ENCODE measurements around the gene DNMT3A.
"Not testable (repeated sequence)": the region's sequence is repeated elsewhere in the genome, so short reads cannot be mapped to it uniquely, and the experiment has no call there.

The DNMT3A gene

DNA sequence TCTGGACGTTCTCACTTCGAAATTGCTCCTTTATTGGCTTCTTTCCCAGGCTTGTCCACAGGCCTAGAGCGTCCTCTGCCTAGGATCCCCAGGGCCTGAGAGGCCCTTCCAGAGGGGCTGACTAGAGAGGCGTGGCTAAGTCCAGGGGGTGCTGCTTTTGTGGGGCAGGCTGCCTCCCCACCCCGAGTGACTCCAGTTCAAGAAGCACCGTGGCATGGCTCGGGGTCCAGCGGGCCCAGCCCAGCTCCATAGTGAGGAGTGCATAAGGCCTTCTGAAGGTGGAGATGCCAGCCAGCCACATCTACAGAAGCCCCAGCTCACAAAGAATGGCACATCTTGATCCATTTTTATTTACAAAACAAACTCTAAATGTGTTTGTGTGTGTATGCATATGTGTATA is 128.5 kb downstream of the DNMT3A start:
- no peak for DNase-seq (ENCODE audit: extremely low read depth, low read depth)
- TF ChIP-seq, protein P1, sequence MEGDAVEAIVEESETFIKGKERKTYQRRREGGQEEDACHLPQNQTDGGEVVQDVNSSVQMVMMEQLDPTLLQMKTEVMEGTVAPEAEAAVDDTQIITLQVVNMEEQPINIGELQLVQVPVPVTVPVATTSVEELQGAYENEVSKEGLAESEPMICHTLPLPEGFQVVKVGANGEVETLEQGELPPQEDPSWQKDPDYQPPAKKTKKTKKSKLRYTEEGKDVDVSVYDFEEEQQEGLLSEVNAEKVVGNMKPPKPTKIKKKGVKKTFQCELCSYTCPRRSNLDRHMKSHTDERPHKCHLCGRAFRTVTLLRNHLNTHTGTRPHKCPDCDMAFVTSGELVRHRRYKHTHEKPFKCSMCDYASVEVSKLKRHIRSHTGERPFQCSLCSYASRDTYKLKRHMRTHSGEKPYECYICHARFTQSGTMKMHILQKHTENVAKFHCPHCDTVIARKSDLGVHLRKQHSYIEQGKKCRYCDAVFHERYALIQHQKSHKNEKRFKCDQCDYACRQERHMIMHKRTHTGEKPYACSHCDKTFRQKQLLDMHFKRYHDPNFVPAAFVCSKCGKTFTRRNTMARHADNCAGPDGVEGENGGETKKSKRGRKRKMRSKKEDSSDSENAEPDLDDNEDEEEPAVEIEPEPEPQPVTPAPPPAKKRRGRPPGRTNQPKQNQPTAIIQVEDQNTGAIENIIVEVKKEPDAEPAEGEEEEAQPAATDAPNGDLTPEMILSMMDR (IDR thresholded peaks at IDR 0.05; ENCODE audit: low read depth, low read length), result no peak

DNA sequence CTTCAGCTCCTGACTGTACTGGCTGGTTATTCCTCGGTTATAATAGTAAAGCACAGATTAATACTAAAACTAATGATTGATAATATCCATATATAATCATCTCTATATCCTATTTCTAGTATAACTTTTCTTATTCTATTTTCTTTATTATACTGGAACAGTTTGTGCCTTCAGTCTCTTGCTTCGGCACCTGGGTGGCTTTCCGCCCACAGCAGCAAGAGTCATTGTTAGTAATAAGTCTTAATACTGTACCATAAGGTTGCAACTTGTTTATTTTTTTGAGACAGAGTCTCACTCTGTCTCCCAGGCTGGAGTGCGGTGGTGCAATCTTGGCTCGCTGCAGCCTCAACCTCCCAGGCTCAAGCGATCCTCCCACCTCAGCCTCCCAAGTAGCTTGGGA is 130.8 kb downstream of the DNMT3A start:
- DNase-seq (ENCODE audit: extremely low read depth, low read depth), result not testable (repeated sequence)

DNA sequence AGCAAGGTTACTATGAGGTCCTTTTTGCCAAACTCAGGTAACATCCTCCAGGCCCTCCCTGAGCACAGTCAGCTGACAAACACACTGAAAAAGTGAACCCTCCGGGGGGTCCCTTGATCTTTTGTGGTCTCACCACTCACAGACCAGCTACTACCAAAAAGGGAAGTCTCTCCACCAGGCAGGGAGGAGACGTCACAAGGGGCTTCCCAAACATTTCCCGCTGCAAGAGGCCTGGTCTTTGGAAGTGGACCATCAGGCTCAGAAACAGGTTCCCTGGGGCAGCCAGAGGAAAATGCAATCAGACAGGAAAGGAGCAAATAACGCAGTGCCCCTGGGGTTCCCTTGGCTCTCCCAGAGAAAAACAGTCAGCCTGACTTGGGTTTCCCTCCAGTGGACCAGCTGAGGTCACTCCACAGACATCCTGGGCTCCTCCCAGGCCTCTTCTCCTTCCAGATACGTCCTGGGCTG is 134.6 kb downstream of the DNMT3A start:
- no peak for DNase-seq (ENCODE audit: extremely low read depth, low read depth)
- TF ChIP-seq, protein P1 (IDR thresholded peaks at IDR 0.05; ENCODE audit: low read depth, low read length), result no peak

DNA sequence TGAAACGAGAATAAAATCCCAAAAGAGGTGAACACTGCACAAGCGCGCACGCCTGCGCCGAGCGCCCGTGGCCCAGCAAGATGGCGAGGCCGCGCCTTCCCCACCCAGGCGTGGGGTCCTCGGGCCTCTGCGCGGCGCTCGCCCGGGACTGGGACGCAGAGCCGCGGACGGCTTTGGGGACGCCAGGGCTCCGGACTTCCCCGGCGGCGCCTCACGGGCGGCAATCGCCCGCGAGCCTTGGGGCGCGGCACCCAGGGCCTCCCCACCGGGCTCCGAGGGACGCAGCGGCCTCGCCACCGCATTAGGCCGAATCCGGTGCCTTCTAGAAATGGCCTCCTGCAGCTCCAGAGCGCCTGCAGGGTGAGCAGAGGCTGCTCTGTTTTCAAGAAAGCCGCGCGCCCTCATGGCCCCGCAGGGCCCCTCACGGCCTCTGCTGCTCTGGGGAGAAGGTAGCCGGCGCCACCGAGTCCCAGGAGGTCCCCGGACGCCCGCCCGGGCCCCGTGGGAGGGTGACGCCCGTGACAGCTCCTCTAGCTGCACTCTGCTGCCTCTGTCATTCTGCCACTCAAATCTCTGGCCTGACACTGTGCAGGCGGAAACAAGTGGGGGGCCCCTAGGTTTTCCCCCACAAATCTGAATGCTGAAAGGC is 137.4 kb downstream of the DNMT3A start:
- DNase-seq (ENCODE audit: extremely low read depth, low read depth), result no peak
- TF ChIP-seq, protein P1 (IDR thresholded peaks at IDR 0.05; ENCODE audit: low read depth, low read length), result no peak

DNA sequence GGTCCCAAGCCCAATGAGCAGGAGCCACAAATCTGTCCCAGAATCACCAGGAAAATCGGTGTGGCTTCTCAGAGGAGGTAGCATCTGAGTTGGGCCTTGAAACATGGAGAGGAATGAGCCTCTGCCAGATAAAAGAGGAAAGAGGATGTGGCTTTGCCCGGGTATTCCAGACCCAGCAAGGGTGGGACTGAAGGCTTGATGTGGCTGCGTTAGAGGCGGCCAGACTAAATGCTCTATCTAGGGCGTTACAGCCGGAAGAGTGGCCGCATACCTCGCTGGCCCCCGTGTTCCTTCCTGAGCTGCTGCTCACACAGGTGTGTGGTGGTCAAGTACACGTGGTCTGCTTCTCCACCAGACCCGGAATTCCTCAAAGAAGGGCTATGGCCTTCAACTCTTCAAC is 139.4 kb downstream of the DNMT3A start:
- TF ChIP-seq, protein P1 (IDR thresholded peaks at IDR 0.05; ENCODE audit: low read depth, low read length), result no peak

DNA sequence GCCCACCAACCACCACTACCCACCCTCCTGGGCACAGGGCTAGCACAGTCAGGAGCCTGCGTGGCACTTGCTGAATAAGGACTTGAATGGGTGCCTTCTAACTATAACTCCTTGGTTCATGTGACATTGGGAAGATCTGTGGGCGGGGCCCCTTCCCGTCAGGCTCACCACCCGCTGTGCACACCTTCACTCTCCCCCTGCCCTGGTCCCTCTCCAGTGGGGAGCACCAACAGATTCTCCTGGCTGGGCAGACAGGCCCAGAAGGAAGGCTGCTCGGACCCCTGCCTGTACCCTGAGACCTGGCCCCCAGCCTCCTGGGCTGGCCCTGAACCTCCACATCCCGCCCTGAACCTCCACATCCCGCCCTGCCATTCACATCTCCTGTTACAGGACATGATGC is 139.9 kb downstream of the DNMT3A start:
- DNase-seq (ENCODE audit: extremely low read depth, low read depth), result no peak
- TF ChIP-seq, protein P1 (IDR thresholded peaks at IDR 0.05; ENCODE audit: low read depth, low read length), result no peak

More for the DNA sequence above, 139.4 kb downstream of the DNMT3A start:
- no peak for DNase-seq (ENCODE audit: extremely low read depth, low read depth)

DNA sequence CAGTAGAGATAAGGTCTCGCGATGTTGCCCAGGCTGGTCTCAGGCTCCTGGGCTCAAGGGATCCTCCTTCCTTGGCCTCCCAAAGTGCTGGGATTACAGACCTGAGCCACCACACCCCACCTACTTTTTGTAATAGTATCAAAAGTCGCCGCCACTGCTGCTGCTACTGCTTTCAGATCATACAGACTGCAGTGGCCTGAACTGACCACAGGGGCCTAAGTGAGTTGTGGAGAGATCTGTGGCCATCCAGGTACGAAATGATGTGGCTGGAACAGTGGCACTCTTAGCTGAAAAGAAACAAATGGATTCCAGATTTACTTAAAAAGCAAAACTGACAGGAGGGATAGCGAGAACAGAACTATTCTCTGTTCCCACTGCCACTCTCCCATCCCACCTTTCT is 140.5 kb downstream of the DNMT3A start:
- DNase-seq (ENCODE audit: extremely low read depth, low read depth), result no peak
- TF ChIP-seq, protein P1 (IDR thresholded peaks at IDR 0.05; ENCODE audit: low read depth, low read length), result peak; percentile 8

DNA sequence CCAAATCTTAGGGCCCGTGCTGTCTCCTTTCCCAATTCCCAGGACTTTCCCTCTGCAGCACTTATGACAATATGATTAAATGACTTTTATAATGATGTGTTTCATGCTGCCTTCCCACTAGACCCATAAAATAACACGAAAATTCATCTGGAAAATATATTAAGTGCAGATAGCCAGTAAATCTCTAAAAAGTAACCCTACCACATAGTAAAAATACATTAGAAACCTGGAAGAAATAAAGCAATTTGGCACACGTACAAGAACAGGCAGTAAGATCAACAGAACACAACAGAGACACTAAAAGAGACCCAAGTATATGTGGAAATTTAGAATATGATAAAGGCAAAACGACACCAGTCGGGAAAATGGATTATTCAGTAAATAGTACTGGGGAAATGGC is 143.1 kb downstream of the DNMT3A start:
- TF ChIP-seq, protein P1 (IDR thresholded peaks at IDR 0.05; ENCODE audit: low read depth, low read length), result no peak
- DNase-seq (ENCODE audit: extremely low read depth, low read depth), result no peak

Measured in AG09319 (cell line).